Esophagus (tissue), 2 donors: Measurements from ENCODE around the gene SIRPB1. TPM values are rescaled to one million over a fixed set of nuclear protein-coding genes. Genes with fewer than 3 reads are reported as not detected.

ENCODE experiments used
- H3K27ac ChIP-seq, 2 donors: one replicate each; pipeline ENCODE4 v1.5.1; 2013; ENCODE audit warnings: low read depth in 2 of 2, mild to moderate bottlenecking in 2 of 2, inconsistent platforms in 1 of 2, low read length in 1 of 2, moderate library complexity in 1 of 2
- H3K27me3 ChIP-seq, 2 donors: one replicate each; pipeline ENCODE4 v1.6.1; 2013; ENCODE audit warnings: low read length in 2 of 2, control low read depth in 1 of 2, mild to moderate bottlenecking in 1 of 2; ENCODE audit not compliant: insufficient read depth in 2 of 2, control insufficient read depth in 1 of 2
- H3K36me3 ChIP-seq, 2 donors: one replicate each; pipeline ENCODE4 v1.6.1; 2013; ENCODE audit warnings: low read length in 1 of 2; ENCODE audit not compliant: control insufficient read depth in 2 of 2, insufficient read depth in 2 of 2
- H3K4me1 ChIP-seq, 2 donors: one replicate each; pipeline ENCODE4 v1.6.1; 2013; ENCODE audit warnings: low read length in 1 of 2; ENCODE audit not compliant: control insufficient read depth in 2 of 2, insufficient read depth in 2 of 2
- H3K4me3 ChIP-seq, 2 donors: one replicate each; pipeline ENCODE4 v1.5.1; 2013; ENCODE audit warnings: low read length in 2 of 2, mild to moderate bottlenecking in 2 of 2, low read depth in 1 of 2, moderate library complexity in 1 of 2
- H3K9me3 ChIP-seq, 2 donors: one replicate each; pipeline ENCODE4 v1.6.1; 2013; ENCODE audit warnings: mild to moderate bottlenecking in 2 of 2, low read depth in 1 of 2, low read length in 1 of 2, moderate library complexity in 1 of 2; ENCODE audit not compliant: control insufficient read depth in 2 of 2, insufficient read depth in 1 of 2
- WGBS, 2 donors: extraction: QIAGEN DNeasy Blood & Tissue Kit; methylation state at CpG; one replicate each; pipeline ENCODE4 v1.1.7; 2013; 5-methylcytosine and 5-hydroxymethylcytosine counted together
- polyA plus RNA-seq, 2 donors: library from polyadenylated mRNA; stranded (reverse); fragments of 200-250 nt; gene quantifications; one replicate each; pipeline ENCODE4 v1.2.3, GENCODE V29; 2013
- donor health status: healthy with polysubstance abuse.
- donor health status: Bipolar disorder and iron deficiency.

SIRPB1 gene
- polyA plus RNA-seq, result under 1 TPM; 0.33 TPM

GRCh38 chr20:1619861-1620444, at the start of gene SIRPB1:
Gene SIRPB1 (minus strand): TSS chr20:1620009. CDS start chr20:1619944, 65 bp downstream.
- no peaks in the 10 kb centered on the region for H3K27me3 ChIP-seq
- H3K9me3 ChIP-seq, result peaks cover 0 to 3% of the 10 kb centered on the region in 2 donors
- no peak within 1 kb of the TSS for H3K27ac ChIP-seq
- H3K4me1 ChIP-seq, result no peaks in the 10 kb centered on the region
- no peaks in the 10 kb centered on the region for H3K36me3 ChIP-seq
- WGBS, 2 donors, result 58 to 61% methylated on average over 5 of the region's 5 CpGs
- H3K4me3 ChIP-seq, result no peak within 1 kb of the TSS

- Histone ChIP-seq H3K9me3 (no peaks in the 10 kb centered on the region), H3K4me1 (no peaks in the 10 kb centered on the region), H3K36me3 (no peaks in the 10 kb centered on the region), H3K27ac (no peak overlapping the region), H3K4me3 (no peak overlapping the region), H3K27me3 (no peaks in the 10 kb centered on the region)
- WGBS, 2 donors, result 78 to 79% methylated on average over 5 of the region's 5 CpGs
Observed at GRCh38 chr20:1669304-1669703, 49.5 kb upstream of the SIRPB1 start.

- Histone ChIP-seq H3K4me1 (no peaks in the 10 kb centered on the region), H3K27me3 (no peaks in the 10 kb centered on the region), H3K36me3 (no peaks in the 10 kb centered on the region), H3K4me3 (no peak overlapping the region), H3K27ac (no peak overlapping the region), H3K9me3 (no peaks in the 10 kb centered on the region)
- 54 to 56% methylated on average over 1 of the region's 1 CpG for whole genome bisulfite sequencing, 2 donors
Observed at GRCh38 chr20:1667502-1668085, 47.8 kb upstream of the SIRPB1 start.

- Histone ChIP-seq H3K36me3 (no peaks in the 10 kb centered on the region), H3K4me3 (no peak overlapping the region), H3K9me3 (no peaks in the 10 kb centered on the region), H3K27ac (no peak overlapping the region), H3K4me1 (no peaks in the 10 kb centered on the region), H3K27me3 (no peaks in the 10 kb centered on the region)
- 57 to 59% methylated on average over 5 of the region's 5 CpGs for WGBS, 2 donors
Observed at GRCh38 chr20:1666802-1667201, 47.0 kb upstream of the SIRPB1 start.

GRCh38 chr20:1665345-1665744, 45.5 kb upstream of the SIRPB1 start:
- no peaks in the 10 kb centered on the region for H3K27me3 ChIP-seq
- 83 to 88% methylated on average over 3 of the region's 3 CpGs for WGBS, 2 donors
- no peaks in the 10 kb centered on the region for H3K36me3 ChIP-seq
- H3K4me3 ChIP-seq, result no peak overlapping the region
- no peak overlapping the region for H3K27ac ChIP-seq
- no peaks in the 10 kb centered on the region for H3K4me1 ChIP-seq
- H3K9me3 ChIP-seq, result no peaks in the 10 kb centered on the region

- H3K27me3 ChIP-seq, result no peaks in the 10 kb centered on the region
- H3K27ac ChIP-seq, result no peak overlapping the region
- no peaks in the 10 kb centered on the region for H3K36me3 ChIP-seq
- no peaks in the 10 kb centered on the region for H3K9me3 ChIP-seq
- no peaks in the 10 kb centered on the region for H3K4me1 ChIP-seq
- WGBS, 2 donors, result 61 to 72% methylated on average over 5 of the region's 5 CpGs
- no peak overlapping the region for H3K4me3 ChIP-seq
Observed at GRCh38 chr20:1664911-1665310, 45.1 kb upstream of the SIRPB1 start.

- WGBS, 2 donors, result 46 to 53% methylated on average over 2 of the region's 2 CpGs
- Histone ChIP-seq H3K27me3 (no peaks in the 10 kb centered on the region), H3K27ac (no peak overlapping the region), H3K4me3 (no peak overlapping the region), H3K9me3 (no peaks in the 10 kb centered on the region), H3K36me3 (no peaks in the 10 kb centered on the region), H3K4me1 (no peaks in the 10 kb centered on the region)
Observed at GRCh38 chr20:1663917-1664316, 44.1 kb upstream of the SIRPB1 start.

- 42 to 43% methylated on average over 2 of the region's 2 CpGs for WGBS, 2 donors
- Histone ChIP-seq H3K9me3 (no peaks in the 10 kb centered on the region), H3K36me3 (no peaks in the 10 kb centered on the region), H3K27ac (no peak overlapping the region), H3K4me1 (no peaks in the 10 kb centered on the region), H3K4me3 (no peak overlapping the region), H3K27me3 (no peaks in the 10 kb centered on the region)
Observed at GRCh38 chr20:1661542-1662299, 41.9 kb upstream of the SIRPB1 start.

GRCh38 chr20:1660246-1660645, 40.4 kb upstream of the SIRPB1 start:
- Histone ChIP-seq H3K27ac (no peak overlapping the region), H3K4me3 (no peak overlapping the region), H3K27me3 (no peaks in the 10 kb centered on the region), H3K9me3 (no peaks in the 10 kb centered on the region), H3K36me3 (no peaks in the 10 kb centered on the region), H3K4me1 (no peaks in the 10 kb centered on the region)
- WGBS, 2 donors, result 30 to 36% methylated on average over 2 of the region's 2 CpGs
